H1 (cell line): ENCODE results near the gene COL28A1. TPM values are rescaled to one million over a fixed set of nuclear protein-coding genes. Genes with fewer than 3 reads are reported as not detected.
A peak's percentile ranks its signal among the peaks of the same experiment; 100 is the strongest.

ENCODE experiments used
- CTCF ChIA-PET: fragments of 300-600 bp; sonication (Branson Sonifier 250); formaldehyde crosslinking; loops from one replicate; lab custom pipeline; 2021; ENCODE audit not compliant: partially characterized antibody; lab: Charles Lee
- POLR2A ChIA-PET: fragments of 300-600 bp; sonication (Branson Sonifier 250); formaldehyde crosslinking; loops from one replicate; lab custom pipeline; 2021; ENCODE audit warnings: inconsistent platforms; ENCODE audit not compliant: partially characterized antibody; lab: Charles Lee
- DNase-seq, 2 experiments: peaks; one replicate each; pipeline versions ENCODE4 v3.0.0 to v3.0.0-alpha.2; 2010 to 2022; ENCODE audit warnings: low spot score in 2 of 2, low read depth in 1 of 2, mixed read lengths in 1 of 2
- FAIRE-seq: peaks from 2 replicates; lab custom pipeline; 2011; peaks lifted over from hg19 to GRCh38; lab: Jason Lieb, UNC
- H2AFZ ChIP-seq: 2 replicates; pipeline ENCODE4 v1.8.1; 2012; ENCODE audit warnings: low read length, inconsistent platforms
- H2AK5ac ChIP-seq: 2 replicates; pipeline ENCODE4 v1.6.1; 2013; ENCODE audit warnings: low read depth, low read length
- H2BK120ac ChIP-seq: replicated peaks from 2 replicates; pipeline ENCODE3; 2013; ENCODE audit warnings: low read depth, low read length, inconsistent platforms
- H2BK12ac ChIP-seq: 2 replicates; pipeline ENCODE4 v1.6.1; 2013; ENCODE audit warnings: low read depth, low read length
- H2BK15ac ChIP-seq: 2 replicates; pipeline ENCODE4 v1.6.1; 2013; ENCODE audit warnings: low read length
- H2BK20ac ChIP-seq: 2 replicates; pipeline ENCODE4 v1.6.1; 2013; ENCODE audit warnings: low read length
- H2BK5ac ChIP-seq: 2 replicates; pipeline ENCODE4 v1.6.1; 2013; ENCODE audit warnings: low read depth, low read length
- H3K14ac ChIP-seq: 2 replicates; pipeline ENCODE4 v1.6.1; 2013; ENCODE audit warnings: inconsistent platforms; ENCODE audit not compliant: insufficient read length
- H3K18ac ChIP-seq: 2 replicates; pipeline ENCODE4 v1.6.1; 2013; ENCODE audit warnings: low read length; ENCODE audit errors: extremely low read depth
- H3K23ac ChIP-seq: 2 replicates; pipeline ENCODE4 v1.6.1; 2013; ENCODE audit warnings: inconsistent platforms; ENCODE audit not compliant: insufficient read length
- H3K23me2 ChIP-seq: 2 replicates; pipeline ENCODE4 v1.6.1; 2013; ENCODE audit warnings: low read depth, low read length
- H3K27ac ChIP-seq: 2 replicates; pipeline ENCODE4 v1.6.1; 2011; ENCODE audit warnings: low read depth, low read length, inconsistent platforms
- H3K27me3 ChIP-seq, 4 experiments: replicated peaks in 1 of 4; 1 replicate in 1 of 4; 2 replicates in 3 of 4; pipeline versions ENCODE4 v1.6.1 to v1.8.1; 2011 to 2013; ENCODE audit warnings: low read length in 3 of 4, mild to moderate bottlenecking in 3 of 4, inconsistent platforms in 2 of 4, mixed read lengths in 2 of 4, moderate library complexity in 1 of 4; ENCODE audit not compliant: control insufficient read depth in 3 of 4, insufficient read depth in 3 of 4; ENCODE audit errors: extremely low read depth in 1 of 4
- H3K36me3 ChIP-seq, 4 experiments: 2 replicates each; pipeline versions ENCODE4 v1.6.1 to v1.8.1; 2011 to 2013; ENCODE audit warnings: mild to moderate bottlenecking in 4 of 4, low read length in 3 of 4, moderate library complexity in 2 of 4, control low read depth in 1 of 4, inconsistent platforms in 1 of 4; ENCODE audit not compliant: insufficient read depth in 4 of 4, control insufficient read depth in 2 of 4
- H3K4ac ChIP-seq: replicated peaks from 2 replicates; pipeline ENCODE3; 2013; ENCODE audit warnings: low read length, low read depth, mixed read lengths, inconsistent platforms; ENCODE audit not compliant: insufficient read length
- H3K4me1 ChIP-seq, 4 experiments: replicated peaks in 1 of 4; 1 replicate in 1 of 4; 2 replicates in 3 of 4; pipeline versions ENCODE4 v1.6.1 to v1.8.1; 2011 to 2013; ENCODE audit warnings: low read length in 3 of 4, inconsistent platforms in 2 of 4, mixed read lengths in 1 of 4; ENCODE audit not compliant: insufficient read depth in 4 of 4, control insufficient read depth in 3 of 4
- H3K4me2 ChIP-seq, 2 experiments: 2 replicates each; pipeline versions ENCODE4 v1.6.1 to v1.8.1; 2011 to 2013; ENCODE audit warnings: low read depth in 2 of 2, low read length in 2 of 2, control low read depth in 1 of 2, inconsistent platforms in 1 of 2, mild to moderate bottlenecking in 1 of 2; ENCODE audit not compliant: insufficient read depth in 1 of 2
- H3K4me3 ChIP-seq, 4 experiments: fragments of 200-600, 300-600 bp in 1 of 4; sonication (generic), shearing (Covaris generic), sonication (Bioruptor Twin) in 1 of 4; 2 replicates each; pipeline versions ENCODE4 v1.5.1 to v1.8.1; 2011 to 2016; ENCODE audit warnings: low read length in 4 of 4, low read depth in 3 of 4, control low read depth in 2 of 4, inconsistent platforms in 2 of 4, mild to moderate bottlenecking in 2 of 4, mixed read lengths in 1 of 4, moderate library complexity in 1 of 4; ENCODE audit not compliant: insufficient read depth in 2 of 4; ENCODE audit errors: extremely low read depth in 1 of 4
- H3K56ac ChIP-seq: replicated peaks from 2 replicates; pipeline ENCODE3; 2013; ENCODE audit warnings: low read depth, mild to moderate bottlenecking, mixed read lengths, low read length, inconsistent platforms; ENCODE audit not compliant: insufficient read length
- H3K79me1 ChIP-seq: 2 replicates; pipeline ENCODE4 v1.6.1; 2013; ENCODE audit warnings: low read depth, low read length, control low read depth
- H3K79me2 ChIP-seq, 2 experiments: 2 replicates each; pipeline versions ENCODE4 v1.6.1 to v1.8.1; 2012 to 2013; ENCODE audit warnings: low read length in 2 of 2, mild to moderate bottlenecking in 2 of 2, inconsistent platforms in 1 of 2; ENCODE audit not compliant: insufficient read depth in 2 of 2, control insufficient read depth in 1 of 2
- H3K9ac ChIP-seq, 4 experiments: replicated peaks in 1 of 4; 1 replicate in 1 of 4; 2 replicates in 3 of 4; pipeline versions ENCODE4 v1.6.1 to v1.8.1; 2011 to 2013; ENCODE audit warnings: low read depth in 3 of 4, low read length in 3 of 4, control low read depth in 2 of 4, mild to moderate bottlenecking in 2 of 4, moderate library complexity in 2 of 4, inconsistent platforms in 1 of 4; ENCODE audit errors: extremely low read depth in 1 of 4
- H3K9me3 ChIP-seq, 2 experiments: 2 replicates each; pipeline versions ENCODE4 v1.6.1 to v1.8.1; 2012 to 2013; ENCODE audit warnings: mild to moderate bottlenecking in 2 of 2, moderate library complexity in 2 of 2, control low read depth in 1 of 2, inconsistent platforms in 1 of 2, low read depth in 1 of 2, low read length in 1 of 2, mixed read lengths in 1 of 2; ENCODE audit not compliant: insufficient read depth in 2 of 2
- H4K20me1 ChIP-seq, 2 experiments: replicated peaks in 1 of 2; 2 replicates each; pipeline versions ENCODE3 to v1.8.1; 2011 to 2013; ENCODE audit warnings: inconsistent platforms in 2 of 2, low read length in 2 of 2, mild to moderate bottlenecking in 1 of 2; ENCODE audit not compliant: insufficient read depth in 2 of 2, control insufficient read depth in 1 of 2
- H4K5ac ChIP-seq: 2 replicates; pipeline ENCODE4 v1.6.1; 2013; ENCODE audit warnings: low read length, low read depth, mixed read lengths, inconsistent platforms; ENCODE audit not compliant: insufficient read length
- H4K8ac ChIP-seq: 2 replicates; pipeline ENCODE4 v1.8.0; 2013; ENCODE audit warnings: mild to moderate bottlenecking, moderate library complexity, low read length, inconsistent platforms; ENCODE audit not compliant: insufficient read depth; ENCODE audit errors: extremely low read depth
- H4K91ac ChIP-seq: replicated peaks from 2 replicates; pipeline ENCODE3; 2013; ENCODE audit warnings: low read length, mixed read lengths, inconsistent platforms; ENCODE audit not compliant: insufficient read length
- CHD2 ChIP-seq: IDR thresholded peaks from 2 replicates; pipeline ENCODE4 v1.6.1; 2012; ENCODE audit warnings: low read length, improper control_type of control experiment
- E2F6 ChIP-seq: IDR thresholded peaks from 2 replicates; pipeline ENCODE4 v1.6.1; 2012; ENCODE audit warnings: inconsistent platforms
- EP300 ChIP-seq, 2 experiments: IDR thresholded peaks; 1 replicate in 1 of 2; 2 replicates in 1 of 2; pipeline ENCODE4 v1.6.1; 2011 to 2012; ENCODE audit warnings: low read depth in 2 of 2, low read length in 2 of 2, mild to moderate bottlenecking in 2 of 2, borderline replicate concordance in 1 of 2, inconsistent platforms in 1 of 2, moderate library complexity in 1 of 2
- KDM1A ChIP-seq: fragments of 200-600, 300-600 bp; sonication (generic); IDR thresholded peaks from 2 replicates; pipeline ENCODE4 v1.7.1; 2016; ENCODE audit warnings: mild to moderate bottlenecking, low read length, borderline replicate concordance
- KDM5A ChIP-seq: fragments of 200-600 bp; IDR thresholded peaks from 2 replicates; pipeline ENCODE4 v1.7.1; 2012; ENCODE audit warnings: mild to moderate bottlenecking, low read length, inconsistent platforms, mixed read lengths
- SIX5 ChIP-seq: IDR thresholded peaks from 2 replicates; pipeline ENCODE4 v1.6.1; 2011; ENCODE audit warnings: mild to moderate bottlenecking, low read depth, low read length
- TBP ChIP-seq: IDR thresholded peaks from 2 replicates; pipeline ENCODE4 v1.6.1; 2011; ENCODE audit warnings: low read depth, low read length, improper control_type of control experiment
- WGBS, 2 experiments: shearing (Covaris generic) in 1 of 2; methylation state at CpG; one replicate each; pipeline versions ENCODE4 v1.1.6 to v1.1.7; 2013 to 2015; ENCODE audit warnings: low lambda C conversion rate in 2 of 2, mixed read lengths in 2 of 2, inconsistent platforms in 1 of 2, low coverage in 1 of 2, missing lambda C conversion rate in 1 of 2; ENCODE audit not compliant: insufficient replicate concordance in 2 of 2, insufficient coverage in 1 of 2, insufficient read length in 1 of 2; ENCODE audit errors: extremely low coverage in 1 of 2, missing lambda C conversion rate in 1 of 2; 5-methylcytosine and 5-hydroxymethylcytosine counted together
- polyA plus RNA-seq, 7 experiments: library from polyadenylated mRNA; depleted of rRNA in 3 of 7; stranded (reverse) in 5 of 7; unstranded in 2 of 7; fragments of >200 nt in 5 of 7; fragments of 200-250 nt in 2 of 7; gene quantifications; 1 replicate in 5 of 7; 2 replicates in 1 of 7; 4 replicates in 1 of 7; pipeline versions ENCODE4 v1.2.1 to v1.2.3, GENCODE V29; 2011 to 2013; ENCODE audit warnings: missing spikeins in 2 of 7, mixed read lengths in 2 of 7
- total RNA-seq: library from RNA; stranded (reverse); fragmentation: NEBNext Ultra II Directional; extraction: Animal tissue kit (Norgen Biotek cat#: 25700); gene quantifications from 2 replicates; pipeline ENCODE4 v1.2.1, GENCODE V29; 2021

COL28A1 gene
- total and polyA plus RNA-seq, 2 of the 8 experiments (the other 6 are each of a cell fraction or from before 2014, with no cell fraction given): 0.22 to 0.38 TPM

GRCh38 chr7:7421826-7422225 is 113.8 kb downstream of the COL28A1 start:
- H4K20me1 ChIP-seq: no peaks in the 10 kb centered on the region
- DNase-seq: no peak
- no peak for FAIRE-seq
- no peaks in the 10 kb centered on the region for H3K23me2 ChIP-seq
- no peak overlapping the region for H3K18ac ChIP-seq
- H3K14ac ChIP-seq: no peak overlapping the region
- CTCF ChIA-PET: interaction anchor here (1.0 to 5.0 kb wide), 4 partner anchors 17 to 317 kb away, joined by 3 to 22 read pairs (median 4); no protein-coding TSS in a partner anchor
- POLR2A ChIA-PET: interaction anchor here (1.7 kb wide), 1 partner anchor 11 kb away, joined by 3 read pairs; no protein-coding TSS in a partner anchor
- no peak overlapping the region for H2BK120ac ChIP-seq
- H4K8ac ChIP-seq: no peak overlapping the region
- H3K27ac ChIP-seq: no peak overlapping the region
- peaks cover 0 to 4% (median 0%) of the 10 kb centered on the region in 4 experiments; a peak in 1 of 7 replicates for H3K4me1 ChIP-seq
- H3K79me2 ChIP-seq: no peaks in the 10 kb centered on the region
- no peaks in the 10 kb centered on the region for H3K36me3 ChIP-seq
- 96% methylated on average over 2 of the region's 2 CpGs; no CpG with 5 or more reads in 1 of the 2 experiments for WGBS, 2 experiments
- H2BK20ac ChIP-seq: 0 out of 2 replicates have a peak overlapping the region, but pooled peaks have one; percentile 6
- no peaks in the 10 kb centered on the region for H3K9me3 ChIP-seq
- H2AK5ac ChIP-seq: no peak overlapping the region
- H3K23ac ChIP-seq: no peak overlapping the region
- no peak overlapping the region for H2BK15ac ChIP-seq
- no peak overlapping the region for H3K4me3 ChIP-seq
- H3K4ac ChIP-seq: no peak overlapping the region
- no peak overlapping the region for H2BK12ac ChIP-seq
- no peak overlapping the region for H3K4me2 ChIP-seq
- no peak overlapping the region for H3K56ac ChIP-seq
- H4K91ac ChIP-seq: no peak overlapping the region
- no peak overlapping the region for H2BK5ac ChIP-seq
- no peak overlapping the region for H2AFZ ChIP-seq
- no peak overlapping the region for H3K9ac ChIP-seq
- no peak overlapping the region for H4K5ac ChIP-seq
- TF ChIP-seq KDM1A (no peak), E2F6 (no peak), KDM5A (no peak), TBP (no peak), CHD2 (no peak), EP300 (IDR thresholded peaks at IDR 0.05; ENCODE audit: borderline replicate concordance in 1 of 2, low read depth in 2 of 2, low read length in 2 of 2) (no peak), SIX5 (no peak)
- TF ChIP-seq, all 59 proteins: peak for 0
- Histone ChIP-seq H3K27me3 (no peaks in the 10 kb centered on the region), H3K79me1 (no peaks in the 10 kb centered on the region)
